ENCODE results near the gene DLX6. TPM values are rescaled to one million over a fixed set of nuclear protein-coding genes. Genes with fewer than 3 reads are reported as not detected.

The DLX6 gene
- total RNA-seq, 1 donor from 2014 or later, result not detected

DNA sequence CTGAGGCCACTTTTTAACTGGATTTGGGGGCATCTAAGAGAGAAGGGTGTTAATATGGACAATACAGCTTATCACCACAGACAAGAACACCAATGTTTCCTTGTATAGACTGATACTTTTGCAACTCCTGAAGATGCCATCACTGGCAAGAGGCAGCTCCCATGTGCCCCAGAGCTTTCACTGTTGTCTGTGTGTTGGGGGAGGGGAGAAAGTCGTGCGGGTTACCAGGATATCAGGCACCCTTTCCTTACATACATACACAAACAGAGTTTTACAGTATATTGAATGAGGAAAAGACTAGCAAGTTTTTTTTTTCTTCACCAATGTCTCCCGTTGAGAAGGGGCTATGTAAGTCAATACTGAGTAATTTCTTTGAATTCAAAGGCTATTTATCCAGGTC lies 4.1 kb upstream of the DLX6 start:
- Mint-ChIP-seq H3K4me1 (peaks cover 4% of the 10 kb centered on the region), H3K27ac (no peak overlapping the region), H3K9me3 (peaks cover 21% of the 10 kb centered on the region), H3K36me3 (ENCODE audit: low read depth) (no peaks in the 10 kb centered on the region), H3K4me3 (no peak overlapping the region), H3K27me3 (peaks cover 89% of the 10 kb centered on the region)
- DNase-seq, result no peak
- intact Hi-C loops (cut with micrococcal nuclease), result no loop called here

DNA sequence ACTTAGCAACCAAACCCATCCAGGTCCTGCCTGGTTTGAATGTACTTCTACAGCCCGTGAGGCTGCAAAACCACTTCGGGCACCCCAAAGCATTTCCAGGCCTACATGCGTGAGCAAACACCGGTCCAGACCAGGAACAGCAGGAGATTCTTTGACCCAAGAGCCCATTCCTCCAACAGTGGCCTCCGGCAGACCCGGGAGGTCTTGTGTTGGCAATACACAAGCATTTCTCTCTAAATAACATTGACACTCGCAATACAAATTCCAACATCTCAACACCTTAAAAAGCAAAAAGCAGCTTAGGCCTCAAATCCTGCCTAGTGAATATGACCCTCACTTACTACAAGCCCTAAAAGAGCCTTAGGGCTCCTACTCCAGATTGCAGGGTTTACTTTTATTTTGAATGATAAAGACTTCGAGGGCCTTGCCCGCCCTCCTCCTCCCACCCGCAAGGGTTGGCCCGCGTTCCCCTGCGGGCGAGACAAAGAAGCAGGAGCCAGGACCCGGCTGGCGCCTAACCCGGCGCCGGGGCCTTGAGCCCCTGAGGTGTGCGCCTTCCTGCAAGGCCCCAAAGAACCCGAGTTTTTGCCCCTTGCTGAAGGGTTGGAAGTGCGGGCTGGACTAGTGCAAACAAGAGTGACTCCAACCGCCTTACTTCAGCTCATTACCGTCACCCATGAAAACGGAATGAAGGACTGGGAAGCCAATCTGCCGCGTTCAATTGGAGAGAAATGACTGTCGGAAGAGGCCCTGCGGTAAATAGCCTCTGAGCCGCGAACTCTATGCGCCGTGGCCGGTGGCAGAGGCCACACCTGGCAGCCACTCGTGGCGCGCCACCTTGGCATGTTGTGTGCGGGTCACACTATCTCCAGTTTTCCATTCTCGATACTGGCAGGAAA lies 3.4 kb upstream of the DLX6 start:
- Mint-ChIP-seq H3K4me1 (peaks cover 8% of the 10 kb centered on the region), H3K36me3 (ENCODE audit: low read depth) (no peaks in the 10 kb centered on the region), H3K9me3 (peaks cover 21% of the 10 kb centered on the region), H3K27ac (no peak overlapping the region), H3K4me3 (no peak overlapping the region), H3K27me3 (peaks cover 87% of the 10 kb centered on the region)
- DNase-seq, result no peak
- intact Hi-C loops (cut with micrococcal nuclease), result no loop called here

DNA sequence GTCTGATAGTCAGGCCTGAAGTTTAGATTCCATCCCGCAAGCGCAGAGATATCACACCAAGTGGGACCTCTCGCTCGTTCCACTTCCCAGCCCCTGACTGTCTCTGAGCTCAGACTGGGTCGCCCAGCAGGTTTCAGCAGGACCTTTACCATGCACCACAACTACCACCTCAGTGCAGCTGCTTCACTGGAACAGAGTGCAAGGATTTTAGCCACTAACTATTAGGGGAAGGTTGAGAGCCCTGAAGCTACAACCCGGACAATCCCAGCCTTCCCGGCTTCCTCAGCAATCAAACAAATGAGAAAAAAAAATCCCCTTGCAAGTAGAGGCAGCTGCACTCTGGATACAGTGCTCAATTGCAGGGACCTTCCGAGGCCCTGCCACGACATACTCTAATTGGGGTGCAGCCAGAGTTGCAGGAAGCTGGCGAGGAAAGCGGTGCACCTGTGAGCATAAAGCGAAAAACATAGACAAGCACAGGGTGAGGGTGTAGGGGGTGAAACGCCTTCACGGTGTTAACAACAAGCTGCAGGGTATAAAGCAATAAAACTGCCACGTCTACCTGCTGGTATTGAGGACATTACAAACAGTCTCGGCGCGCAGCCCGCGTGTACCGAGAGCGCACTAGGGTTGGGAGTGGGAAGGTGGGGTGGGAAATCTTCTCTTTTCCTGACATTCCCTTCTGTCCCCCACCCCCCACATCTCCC lies 2.6 kb upstream of the DLX6 start:
- Mint-ChIP-seq H3K9me3 (peaks cover 17% of the 10 kb centered on the region), H3K4me1 (peaks cover 8% of the 10 kb centered on the region), H3K36me3 (ENCODE audit: low read depth) (no peaks in the 10 kb centered on the region), H3K27me3 (peaks cover 87% of the 10 kb centered on the region), H3K4me3 (no peak overlapping the region), H3K27ac (no peak overlapping the region)
- intact Hi-C loops (cut with micrococcal nuclease), result loop anchor here (1.0 kb wide), 1 partner anchor 20 kb away; no protein-coding TSS in a partner anchor
- no peak for DNase-seq

DNA sequence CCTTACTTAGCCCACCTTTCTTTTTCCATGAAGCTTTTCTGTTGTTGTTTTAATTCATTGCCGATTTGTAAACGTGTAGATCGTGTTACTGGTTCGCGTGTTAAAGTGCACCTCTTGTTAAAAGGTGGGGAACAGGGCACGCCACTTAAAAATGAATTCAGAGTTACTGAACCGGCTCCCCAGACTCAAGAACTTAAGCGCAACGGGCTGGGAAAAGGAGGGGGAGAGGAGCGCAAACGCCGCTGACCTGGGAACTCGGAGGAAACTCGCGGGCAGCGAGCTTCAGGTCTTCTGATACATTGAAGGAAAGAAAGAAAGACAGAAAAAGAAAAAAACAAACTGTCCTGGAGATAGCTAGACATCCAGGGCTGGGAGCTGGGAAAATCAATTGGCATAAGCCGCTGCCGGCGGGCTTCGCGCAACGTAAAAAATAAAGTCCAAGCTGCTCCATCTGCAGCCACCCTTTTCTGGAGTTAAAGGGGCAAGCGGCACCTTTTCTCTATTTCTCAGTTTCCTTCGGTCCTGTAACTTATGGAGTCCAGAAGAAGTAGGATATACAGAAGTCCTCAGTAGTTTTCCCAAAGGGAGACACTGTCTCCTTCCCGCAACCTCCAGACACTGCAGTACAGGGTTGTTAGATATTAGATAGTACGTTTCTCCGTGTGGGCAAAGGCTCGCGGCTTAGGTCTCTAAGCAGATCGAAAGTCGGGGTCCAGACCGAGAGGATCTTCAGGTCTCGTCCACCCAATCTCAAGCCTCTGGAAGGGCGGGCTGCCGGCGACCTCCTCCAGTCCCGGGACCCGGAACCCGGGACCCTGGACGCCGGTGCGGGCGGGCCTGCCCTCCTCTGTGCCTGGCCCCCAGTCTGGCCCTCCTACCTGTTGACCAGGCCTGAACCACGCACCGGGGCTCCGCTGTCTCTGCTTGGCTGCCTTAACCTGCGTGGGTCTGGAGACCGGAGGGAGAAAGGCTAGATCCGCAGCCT lies 1.8 kb upstream of the DLX6 start:
- Mint-ChIP-seq H3K4me3 (no peak overlapping the region), H3K27ac (peak overlapping the region; percentile 57), H3K36me3 (ENCODE audit: low read depth) (no peaks in the 10 kb centered on the region), H3K9me3 (peaks cover 14% of the 10 kb centered on the region), H3K27me3 (peaks cover 86% of the 10 kb centered on the region), H3K4me1 (peaks cover 8% of the 10 kb centered on the region)
- DNase-seq, result no peak
- intact Hi-C loops (cut with micrococcal nuclease), result loop anchor here (1.0 kb wide), 1 partner anchor 19 kb away; no protein-coding TSS in a partner anchor

DNA sequence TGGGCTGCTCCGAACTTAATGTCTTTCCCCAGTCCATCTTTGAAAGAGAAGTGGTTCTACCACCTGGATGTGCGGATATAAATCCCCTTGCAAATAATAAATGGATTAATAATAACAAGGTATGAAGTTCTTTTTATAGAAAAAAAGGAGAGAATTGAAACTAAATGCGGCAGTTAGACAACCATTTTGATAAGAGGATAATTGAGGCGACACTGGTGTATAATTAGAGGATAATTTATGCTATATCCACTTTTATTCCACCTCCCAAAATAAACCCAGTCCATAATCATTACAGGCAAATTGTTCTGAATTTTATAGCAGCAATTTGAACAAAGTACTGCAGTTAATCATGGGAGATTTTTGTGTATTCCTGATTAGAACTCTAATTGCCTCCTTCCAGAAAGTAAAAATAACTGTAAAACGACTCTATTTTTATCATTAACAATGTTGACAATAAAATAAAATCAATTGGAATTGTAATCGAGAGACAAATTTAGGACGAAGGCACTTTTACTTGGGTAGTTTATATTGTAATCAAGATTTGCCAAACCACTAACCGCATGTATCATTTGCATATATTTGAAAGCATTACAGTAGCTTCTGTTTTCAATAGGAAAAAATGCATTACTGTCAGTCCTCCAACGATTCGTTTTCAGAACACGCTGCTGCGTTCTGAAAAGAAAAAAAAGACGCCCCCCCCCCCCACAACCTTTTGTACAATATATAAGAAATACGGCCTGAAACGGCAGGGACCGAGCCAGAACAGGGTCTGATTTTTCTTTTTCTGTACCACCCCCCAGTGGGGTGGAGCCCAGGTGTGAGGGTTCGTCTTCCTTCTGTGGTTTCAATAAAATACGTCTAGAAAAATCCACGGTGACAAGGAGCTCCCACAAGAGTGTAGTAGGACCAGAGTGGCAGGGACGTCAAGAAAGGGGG lies 838 bp upstream of the DLX6 start:
- Mint-ChIP-seq H3K9me3 (peaks cover 10% of the 10 kb centered on the region), H3K4me3 (peak overlapping the region; percentile 32), H3K4me1 (peaks cover 8% of the 10 kb centered on the region), H3K27ac (no peak overlapping the region), H3K27me3 (peaks cover 83% of the 10 kb centered on the region), H3K36me3 (ENCODE audit: low read depth) (no peaks in the 10 kb centered on the region)
- no peak for DNase-seq
- intact Hi-C loops (cut with micrococcal nuclease), result no loop called here

DNA sequence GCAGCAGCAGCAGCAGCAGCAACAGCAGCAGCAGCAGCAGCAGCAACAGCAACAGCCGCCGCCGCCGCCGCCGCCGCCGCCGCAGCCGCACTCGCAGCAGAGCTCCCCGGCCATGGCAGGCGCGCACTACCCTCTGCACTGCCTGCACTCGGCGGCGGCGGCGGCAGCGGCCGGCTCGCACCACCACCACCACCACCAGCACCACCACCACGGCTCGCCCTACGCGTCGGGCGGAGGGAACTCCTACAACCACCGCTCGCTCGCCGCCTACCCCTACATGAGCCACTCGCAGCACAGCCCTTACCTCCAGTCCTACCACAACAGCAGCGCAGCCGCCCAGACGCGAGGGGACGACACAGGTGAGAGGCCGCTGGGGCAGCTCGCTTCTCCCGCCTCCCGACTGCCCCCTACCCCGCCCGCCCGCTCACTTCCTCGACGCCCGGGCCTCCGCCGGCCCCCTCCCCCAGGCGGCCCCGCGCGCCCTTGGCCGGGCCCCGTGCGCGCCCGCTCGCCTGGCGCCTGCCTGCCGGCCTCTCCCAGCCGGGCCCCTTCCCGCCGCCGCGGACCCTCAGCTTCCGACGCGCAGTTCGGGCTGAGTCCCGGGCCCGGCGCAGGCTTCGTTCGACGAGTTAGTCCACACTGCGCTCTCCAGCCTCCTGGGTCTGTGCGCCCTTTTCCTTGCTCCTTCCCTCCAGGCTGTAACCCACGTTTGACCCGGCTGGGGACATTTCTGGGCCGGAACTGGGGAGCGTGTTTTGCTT lies 882 bp downstream of the DLX6 start:
- Mint-ChIP-seq H3K27ac (peak overlapping the region; percentile 34), H3K4me1 (peaks cover 8% of the 10 kb centered on the region), H3K27me3 (peaks cover 80% of the 10 kb centered on the region), H3K4me3 (peak overlapping the region; percentile 73), H3K36me3 (ENCODE audit: low read depth) (no peaks in the 10 kb centered on the region), H3K9me3 (peaks cover 12% of the 10 kb centered on the region)
- peak; percentile 73 for DNase-seq
- intact Hi-C loops (cut with micrococcal nuclease), result loop anchor here (1.0 to 2.0 kb wide), 2 partner anchors 15 to 20 kb away; no protein-coding TSS in a partner anchor

DNA sequence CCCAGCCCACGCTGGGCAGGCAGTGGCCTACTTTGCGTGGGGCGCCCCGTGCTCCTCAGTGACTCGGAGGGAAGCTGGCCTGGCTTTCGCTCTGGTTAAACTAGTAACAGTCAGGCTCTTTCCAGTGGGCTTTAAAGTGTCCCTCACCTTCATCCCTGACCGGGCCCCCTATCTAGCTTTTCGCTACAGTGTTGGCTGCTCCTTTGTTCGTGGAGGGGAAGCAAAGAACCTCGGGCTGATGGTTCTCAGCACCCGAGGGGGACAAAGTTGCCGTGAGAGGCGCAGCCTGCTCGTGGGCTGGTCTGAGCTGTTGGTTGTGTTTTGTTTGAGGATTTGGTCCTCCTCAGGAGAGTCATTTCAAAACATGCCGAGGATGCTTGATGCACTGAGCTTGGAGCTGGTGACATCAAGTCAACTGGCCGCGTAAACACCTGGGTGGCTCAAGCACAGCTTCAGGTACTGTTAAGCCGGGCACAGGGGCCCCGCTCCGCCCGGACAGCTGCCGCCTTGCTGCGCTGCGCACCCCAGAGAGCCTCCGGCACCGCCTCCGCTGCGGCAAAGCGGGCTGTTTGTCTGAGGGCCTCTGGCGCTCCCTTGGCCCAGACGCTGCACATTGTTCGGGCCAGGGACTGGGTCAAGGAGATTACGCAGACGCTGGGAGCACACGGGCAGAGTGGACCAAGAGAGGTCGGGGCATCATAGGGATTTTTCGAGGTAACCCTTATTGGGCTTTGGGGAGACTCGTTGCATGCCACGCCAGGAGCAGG lies 1.6 kb downstream of the DLX6 start:
- Mint-ChIP-seq H3K4me3 (peak overlapping the region; percentile 72), H3K27me3 (peaks cover 81% of the 10 kb centered on the region), H3K27ac (peak overlapping the region; percentile 34), H3K9me3 (peaks cover 12% of the 10 kb centered on the region), H3K36me3 (ENCODE audit: low read depth) (no peaks in the 10 kb centered on the region), H3K4me1 (peaks cover 8% of the 10 kb centered on the region)
- DNase-seq, result no peak
- intact Hi-C loops (cut with micrococcal nuclease), result loop anchor here (1.0 to 2.0 kb wide), 2 partner anchors 16 to 19 kb away; no protein-coding TSS in a partner anchor

DNA sequence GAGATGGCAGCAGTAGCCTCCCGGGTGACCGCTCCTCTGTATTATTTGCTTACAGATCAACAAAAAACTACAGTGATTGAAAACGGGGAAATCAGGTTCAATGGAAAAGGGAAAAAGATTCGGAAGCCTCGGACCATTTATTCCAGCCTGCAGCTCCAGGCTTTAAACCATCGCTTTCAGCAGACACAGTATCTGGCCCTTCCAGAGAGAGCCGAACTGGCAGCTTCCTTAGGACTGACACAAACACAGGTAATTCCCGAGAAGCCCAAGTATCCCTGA lies 2.2 kb downstream of the DLX6 start:
- Mint-ChIP-seq H3K4me3 (no peak overlapping the region), H3K27ac (no peak overlapping the region), H3K36me3 (ENCODE audit: low read depth) (no peaks in the 10 kb centered on the region), H3K4me1 (peaks cover 8% of the 10 kb centered on the region), H3K27me3 (peaks cover 82% of the 10 kb centered on the region), H3K9me3 (peaks cover 9% of the 10 kb centered on the region)
- intact Hi-C loops (cut with micrococcal nuclease), result loop anchor here (2.0 kb wide), 1 partner anchor 17 kb away; no protein-coding TSS in a partner anchor
- no peak for DNase-seq

DNA sequence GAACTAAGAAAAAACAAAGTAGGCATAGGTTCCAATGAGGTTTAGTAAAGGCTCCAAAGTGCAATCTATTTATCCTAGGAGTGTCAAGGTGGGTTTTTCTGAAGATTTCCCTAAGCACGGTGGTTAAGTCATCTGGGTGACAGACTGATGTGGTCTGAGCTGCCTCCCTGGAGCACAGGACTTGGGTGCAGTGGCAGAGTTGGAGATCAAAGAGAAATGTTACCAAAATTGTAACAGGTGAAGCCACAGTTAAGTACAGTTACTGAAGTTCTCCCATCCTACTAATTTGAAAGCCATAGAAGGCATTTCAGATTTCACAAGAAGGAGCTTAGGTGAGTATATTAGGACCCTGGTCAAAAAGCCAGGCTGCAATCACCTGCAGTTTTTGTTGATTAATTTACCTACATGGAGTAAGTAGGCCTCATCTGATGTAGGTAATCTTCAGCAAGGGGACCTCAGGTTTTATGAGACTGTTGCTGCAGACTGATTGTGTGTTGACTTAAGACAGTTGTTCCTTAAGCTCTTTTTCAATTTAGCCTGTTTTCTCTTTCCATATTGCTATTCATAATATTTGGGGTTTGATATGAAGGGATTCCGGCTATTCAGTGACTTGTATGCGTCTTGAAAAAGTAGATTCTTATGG lies 3.0 kb downstream of the DLX6 start:
- no peak overlapping the region for H3K4me3 Mint-ChIP-seq
- intact Hi-C loops (cut with micrococcal nuclease), result no loop called here
- H3K9me3 Mint-ChIP-seq, result peaks cover 12% of the 10 kb centered on the region
- H3K27me3 Mint-ChIP-seq, result peaks cover 82% of the 10 kb centered on the region
- no peak overlapping the region for H3K27ac Mint-ChIP-seq
- H3K36me3 Mint-ChIP-seq (ENCODE audit: low read depth), result no peaks in the 10 kb centered on the region
- no peak for DNase-seq
- peaks cover 8% of the 10 kb centered on the region for H3K4me1 Mint-ChIP-seq

DNA sequence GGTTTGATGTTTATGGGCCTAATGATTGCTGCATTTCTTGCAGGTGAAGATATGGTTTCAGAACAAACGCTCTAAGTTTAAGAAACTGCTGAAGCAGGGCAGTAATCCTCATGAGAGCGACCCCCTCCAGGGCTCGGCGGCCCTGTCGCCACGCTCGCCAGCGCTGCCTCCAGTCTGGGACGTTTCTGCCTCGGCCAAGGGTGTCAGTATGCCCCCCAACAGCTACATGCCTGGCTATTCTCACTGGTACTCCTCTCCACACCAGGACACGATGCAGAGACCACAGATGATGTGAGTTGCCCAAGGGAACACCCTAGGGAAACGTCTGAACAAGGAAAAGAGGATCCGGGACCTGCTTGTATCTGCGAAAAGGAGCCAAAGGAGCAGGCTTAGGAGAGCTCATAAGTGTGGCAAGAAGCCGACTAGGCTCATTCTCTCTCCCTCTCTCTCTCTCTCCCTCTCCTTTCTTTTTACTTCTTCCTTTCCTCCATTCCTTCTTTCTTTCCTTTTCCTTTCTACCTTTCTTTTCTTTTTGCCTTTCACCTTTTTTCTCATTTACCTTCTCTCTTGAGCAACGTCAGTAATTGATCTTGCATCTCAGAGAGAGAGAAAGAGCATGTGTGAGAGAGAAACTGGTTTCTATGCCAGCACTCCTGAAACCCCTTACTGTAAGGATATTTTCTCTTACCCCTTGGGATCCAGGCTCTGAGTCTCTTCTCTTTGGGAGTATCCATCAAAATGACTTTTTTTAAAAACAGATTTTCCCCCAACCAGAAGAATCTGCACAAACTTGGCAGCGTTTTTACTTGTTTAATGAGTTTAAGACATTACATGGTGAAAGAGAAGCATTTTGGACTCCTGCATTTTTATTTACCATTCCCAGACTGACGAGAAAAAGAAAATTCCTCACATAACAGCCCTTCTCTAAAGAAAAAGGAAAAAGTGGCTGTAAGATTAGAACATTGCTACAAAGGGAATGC lies 4.7 kb downstream of the DLX6 start:
- no peak for DNase-seq
- Mint-ChIP-seq H3K27ac (no peak overlapping the region), H3K27me3 (peaks cover 85% of the 10 kb centered on the region), H3K4me3 (no peak overlapping the region), H3K4me1 (peaks cover 7% of the 10 kb centered on the region), H3K9me3 (peaks cover 12% of the 10 kb centered on the region), H3K36me3 (ENCODE audit: low read depth) (no peaks in the 10 kb centered on the region)
- intact Hi-C loops (cut with micrococcal nuclease), result no loop called here

Measured in activated CD4-positive, alpha-beta T cell treated with anti-CD3 and anti-CD28 coated beads, Interleukin-2, amount 10 ng/mL, durations not matched to agents 24 days and 14 days (primary cell).